Right lobe of liver (tissue), 4 donors: ENCODE data around the gene HDAC4.

Experiments used
- POLR2A ChIP-seq: fragments of 450-650 bp; IDR thresholded peaks from one replicate; pipeline ENCODE4 v1.6.1; 2017; ENCODE audit warnings: antibody characterized with exemption, mild to moderate bottlenecking
- TF ChIP-seq, protein P1 (sequence below), 4 donors: fragments of 200-600 bp in 3 of 4; fragments of 450-650 bp in 1 of 4; IDR thresholded peaks; one replicate each; pipeline versions ENCODE4 v1.5.1 to v1.8.0; 2016 to 2022; ENCODE audit warnings: antibody characterized with exemption in 4 of 4, mild to moderate bottlenecking in 2 of 4
- donor health status: DM: no; HTN: no; CAD: no.
- donor health status: DM: no; HTN: no; CAD: no.
- donor health status: DM: no; HTN: yes; CAD: no.

DNA sequence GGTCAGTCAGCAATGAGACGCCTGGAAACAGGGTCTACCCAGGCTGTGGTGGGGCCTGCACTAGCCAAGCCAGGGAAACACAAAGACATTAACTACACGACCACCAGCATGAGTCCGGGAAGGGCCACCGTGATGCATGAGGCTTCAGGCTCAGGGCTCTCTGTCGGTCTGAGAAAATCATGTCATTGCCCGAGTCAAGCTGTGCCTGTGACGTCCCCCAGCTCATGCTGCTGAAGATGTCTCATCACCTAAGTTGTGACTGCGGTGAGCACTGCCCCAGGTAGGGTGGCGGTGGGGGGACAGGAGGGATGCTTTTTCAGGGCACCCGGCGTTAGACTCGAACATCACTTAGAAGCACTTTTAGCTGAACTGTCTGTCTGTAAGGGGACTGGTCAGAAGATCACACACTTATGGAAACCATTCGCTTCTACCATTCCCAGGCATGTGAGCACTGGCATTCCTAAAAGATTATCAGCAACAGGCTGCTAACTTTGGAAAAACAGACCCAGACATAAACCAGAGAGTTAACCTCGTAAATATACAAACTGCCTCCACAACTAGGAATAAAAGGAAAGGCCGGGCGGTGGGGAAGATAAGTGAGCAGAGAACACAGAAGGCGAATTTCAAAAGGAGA is 234.5 kb downstream of the HDAC4 start:
- TF ChIP-seq, protein P1, sequence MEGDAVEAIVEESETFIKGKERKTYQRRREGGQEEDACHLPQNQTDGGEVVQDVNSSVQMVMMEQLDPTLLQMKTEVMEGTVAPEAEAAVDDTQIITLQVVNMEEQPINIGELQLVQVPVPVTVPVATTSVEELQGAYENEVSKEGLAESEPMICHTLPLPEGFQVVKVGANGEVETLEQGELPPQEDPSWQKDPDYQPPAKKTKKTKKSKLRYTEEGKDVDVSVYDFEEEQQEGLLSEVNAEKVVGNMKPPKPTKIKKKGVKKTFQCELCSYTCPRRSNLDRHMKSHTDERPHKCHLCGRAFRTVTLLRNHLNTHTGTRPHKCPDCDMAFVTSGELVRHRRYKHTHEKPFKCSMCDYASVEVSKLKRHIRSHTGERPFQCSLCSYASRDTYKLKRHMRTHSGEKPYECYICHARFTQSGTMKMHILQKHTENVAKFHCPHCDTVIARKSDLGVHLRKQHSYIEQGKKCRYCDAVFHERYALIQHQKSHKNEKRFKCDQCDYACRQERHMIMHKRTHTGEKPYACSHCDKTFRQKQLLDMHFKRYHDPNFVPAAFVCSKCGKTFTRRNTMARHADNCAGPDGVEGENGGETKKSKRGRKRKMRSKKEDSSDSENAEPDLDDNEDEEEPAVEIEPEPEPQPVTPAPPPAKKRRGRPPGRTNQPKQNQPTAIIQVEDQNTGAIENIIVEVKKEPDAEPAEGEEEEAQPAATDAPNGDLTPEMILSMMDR (IDR thresholded peaks at IDR 0.05): no peak
- no peak for TF ChIP-seq POLR2A
